GM20000 (cell line): ENCODE results near the gene SBK2.

Experiments
- DNase-seq: peaks from one replicate; pipeline ENCODE4 v3.0.0; 2012; ENCODE audit warnings: low spot score
- TF ChIP-seq, protein P1 (sequence below): IDR thresholded peaks from 2 replicates; pipeline ENCODE4 v1.5.1; 2012; ENCODE audit warnings: mild to moderate bottlenecking, control low read depth; ENCODE audit errors: extremely low read depth, missing control alignments

The SBK2 gene

DNA sequence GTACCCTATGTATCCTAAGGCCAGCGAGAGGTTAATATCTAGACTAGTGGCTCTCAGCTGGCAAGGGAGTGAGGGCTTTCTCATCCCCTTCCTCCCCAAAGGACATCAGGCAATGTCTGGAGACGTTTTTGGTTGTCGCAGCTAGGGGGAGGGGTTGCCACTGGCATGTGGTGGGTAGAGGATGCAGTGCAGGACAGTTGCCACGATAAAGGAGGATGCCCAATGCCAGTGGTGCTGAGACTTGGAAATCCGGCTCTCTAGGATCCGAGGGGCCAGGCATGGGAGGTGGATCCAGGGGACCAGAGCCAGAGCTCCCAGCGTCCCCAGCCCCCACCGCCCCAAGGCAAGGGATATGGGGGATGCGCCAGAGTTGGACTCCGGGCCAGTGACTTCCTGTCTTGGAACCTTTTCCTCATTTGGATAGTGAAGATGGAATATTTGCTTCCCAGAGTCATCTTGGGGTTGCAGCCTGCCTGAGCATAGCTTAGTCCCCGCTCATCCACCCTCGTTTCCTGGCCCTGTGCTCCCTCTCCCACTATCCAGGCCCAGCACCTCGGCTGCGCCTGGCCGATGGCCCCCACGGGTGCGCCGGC lies 43.8 kb downstream of the SBK2 start:
- TF ChIP-seq, protein P1, sequence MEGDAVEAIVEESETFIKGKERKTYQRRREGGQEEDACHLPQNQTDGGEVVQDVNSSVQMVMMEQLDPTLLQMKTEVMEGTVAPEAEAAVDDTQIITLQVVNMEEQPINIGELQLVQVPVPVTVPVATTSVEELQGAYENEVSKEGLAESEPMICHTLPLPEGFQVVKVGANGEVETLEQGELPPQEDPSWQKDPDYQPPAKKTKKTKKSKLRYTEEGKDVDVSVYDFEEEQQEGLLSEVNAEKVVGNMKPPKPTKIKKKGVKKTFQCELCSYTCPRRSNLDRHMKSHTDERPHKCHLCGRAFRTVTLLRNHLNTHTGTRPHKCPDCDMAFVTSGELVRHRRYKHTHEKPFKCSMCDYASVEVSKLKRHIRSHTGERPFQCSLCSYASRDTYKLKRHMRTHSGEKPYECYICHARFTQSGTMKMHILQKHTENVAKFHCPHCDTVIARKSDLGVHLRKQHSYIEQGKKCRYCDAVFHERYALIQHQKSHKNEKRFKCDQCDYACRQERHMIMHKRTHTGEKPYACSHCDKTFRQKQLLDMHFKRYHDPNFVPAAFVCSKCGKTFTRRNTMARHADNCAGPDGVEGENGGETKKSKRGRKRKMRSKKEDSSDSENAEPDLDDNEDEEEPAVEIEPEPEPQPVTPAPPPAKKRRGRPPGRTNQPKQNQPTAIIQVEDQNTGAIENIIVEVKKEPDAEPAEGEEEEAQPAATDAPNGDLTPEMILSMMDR = no peak
- DNase-seq = no peak

GRCh38 chr19:55492362-55492944 lies 44.5 kb downstream of the SBK2 start:
- no peak for DNase-seq
- TF ChIP-seq, protein P1 = no peak

- TF ChIP-seq, protein P1 = no peak
- no peak for DNase-seq
Observed at GRCh38 chr19:55491546-55492360, 45.2 kb downstream of the SBK2 start.

- no peak for DNase-seq
- TF ChIP-seq, protein P1 = no peak
Observed at GRCh38 chr19:55490478-55491432, 46.2 kb downstream of the SBK2 start.

DNA sequence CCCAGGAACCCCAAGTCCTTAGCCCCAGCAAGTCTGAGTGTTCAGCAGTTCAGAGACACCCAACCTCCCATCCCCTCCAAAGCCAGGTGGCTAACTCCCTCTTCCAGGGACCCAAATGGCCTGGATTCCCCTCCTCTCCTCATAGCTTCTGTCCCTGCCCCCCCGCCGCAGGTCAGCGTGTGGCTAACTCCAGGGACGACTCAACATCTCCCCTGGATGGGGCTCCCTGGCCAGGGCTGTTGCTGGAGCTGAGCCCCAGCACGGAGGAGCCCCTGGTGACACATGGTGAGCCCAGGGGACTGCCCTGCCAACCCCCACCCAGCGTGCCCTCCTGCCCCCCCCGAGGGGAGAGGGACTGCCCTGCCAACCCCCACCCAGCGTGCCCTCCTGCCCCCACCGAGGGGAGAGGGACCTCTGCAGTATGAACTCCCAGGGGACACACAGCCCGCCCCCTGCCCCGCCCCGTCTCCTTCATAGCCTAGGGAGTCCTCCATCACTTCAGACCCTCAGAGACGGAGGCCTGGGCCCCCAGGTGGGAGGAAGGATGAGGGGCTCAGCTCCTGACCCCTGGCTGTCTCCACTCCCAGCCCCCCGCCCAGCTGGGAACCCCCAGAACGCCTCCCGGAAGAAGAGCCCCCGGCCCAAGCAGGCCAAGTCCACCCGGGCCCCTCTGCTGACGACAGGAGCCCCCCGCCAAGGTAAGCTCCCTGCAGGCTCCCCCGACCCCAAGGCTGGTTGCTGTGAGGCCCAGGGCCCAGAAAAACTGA lies 47.0 kb downstream of the SBK2 start:
- TF ChIP-seq, protein P1 = no peak

DNA sequence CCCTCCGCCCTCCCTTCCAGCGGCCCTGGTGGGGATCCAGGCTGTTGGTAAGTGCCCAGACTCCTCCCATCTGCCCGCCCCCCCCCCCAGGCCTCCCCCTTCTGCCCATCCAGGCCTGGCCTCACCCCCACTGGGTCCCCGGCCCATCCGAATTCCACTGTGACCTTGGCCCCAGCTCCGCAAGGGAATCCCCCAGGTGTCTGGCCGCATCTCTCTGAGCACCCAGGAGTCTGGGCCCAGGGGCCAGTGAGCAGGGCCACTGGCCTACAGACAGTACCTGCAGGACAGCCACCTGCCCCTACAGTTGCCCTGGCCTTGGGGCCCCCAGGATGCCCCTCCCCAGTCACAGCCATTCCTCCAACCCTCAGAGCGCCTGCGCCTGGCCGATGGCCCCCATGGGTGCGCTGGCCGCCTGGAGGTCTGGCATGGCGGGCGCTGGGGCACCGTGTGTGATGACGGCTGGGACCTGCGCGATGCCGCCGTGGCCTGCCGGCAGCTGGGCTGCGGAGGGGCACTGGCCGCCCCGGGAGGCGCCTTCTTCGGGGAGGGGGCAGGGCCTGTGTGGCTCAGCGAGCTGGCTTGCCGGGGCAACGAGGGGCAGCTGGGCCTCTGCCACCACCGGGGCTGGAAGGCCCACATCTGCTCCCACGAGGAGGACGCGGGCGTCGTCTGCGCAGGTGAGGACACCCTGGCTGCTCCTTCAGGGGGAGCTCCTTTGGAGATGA lies 47.8 kb downstream of the SBK2 start:
- no peak for DNase-seq
- TF ChIP-seq, protein P1 = no peak

More for the DNA sequence above, 47.0 kb downstream of the SBK2 start:
- DNase-seq = peak; percentile 35
